SK-N-SH treated with all-trans-retinoic acid at 6 μM for 48 hours (cell line): ENCODE results near the gene FGGY.

Source experiments
- ATAC-seq: fragments of 200-7000 bp; cut with Tn5 transposase; 3 replicates; pipeline ENCODE4 v1.9.1; 2020; ENCODE audit warnings: mild to moderate bottlenecking, moderate library complexity
- CSDC2 ChIP-seq: fragments of 250-450 bp; sonication (Bioruptor Pico); IDR thresholded peaks from 2 replicates; pipeline ENCODE4 v1.5.0; 2020; ENCODE audit warnings: mild to moderate bottlenecking, moderate library complexity
- ESRRG ChIP-seq: fragments of 250-450 bp; sonication (Bioruptor Pico); IDR thresholded peaks from 2 replicates; pipeline ENCODE4 v1.6.1; 2021; ENCODE audit warnings: mild to moderate bottlenecking
- GLIS3 ChIP-seq: fragments of 250-450 bp; sonication (Bioruptor Pico); IDR thresholded peaks from 2 replicates; pipeline ENCODE4 v1.5.0; 2020; ENCODE audit warnings: mild to moderate bottlenecking, moderate library complexity
- ISL1 ChIP-seq: fragments of 250-450 bp; sonication (Bioruptor Pico); IDR thresholded peaks from 2 replicates; pipeline ENCODE4 v2.1.2; 2022; ENCODE audit warnings: mild to moderate bottlenecking, moderate library complexity
- PPARA ChIP-seq: fragments of 250-450 bp; sonication (Bioruptor Pico); IDR thresholded peaks from 2 replicates; pipeline ENCODE4 v1.5.0; 2020; ENCODE audit warnings: mild to moderate bottlenecking, borderline replicate concordance
- RARB ChIP-seq: fragments of 250-450 bp; sonication (Bioruptor Pico); IDR thresholded peaks from 2 replicates; pipeline ENCODE4 v1.8.0; 2021; ENCODE audit warnings: mild to moderate bottlenecking, moderate library complexity
- SNAI2 ChIP-seq: fragments of 250-450 bp; sonication (Bioruptor Pico); IDR thresholded peaks from 2 replicates; pipeline ENCODE4 v1.5.0; 2020; ENCODE audit warnings: mild to moderate bottlenecking, moderate library complexity
- TCF4 ChIP-seq: fragments of 250-450 bp; sonication (Bioruptor Pico); IDR thresholded peaks from 2 replicates; pipeline ENCODE4 v1.8.0; 2021; ENCODE audit warnings: mild to moderate bottlenecking, moderate library complexity, borderline replicate concordance
- TOX ChIP-seq: fragments of 250-450 bp; sonication (Bioruptor Pico); IDR thresholded peaks from 2 replicates; pipeline ENCODE4 v1.8.0; 2021; ENCODE audit warnings: mild to moderate bottlenecking, moderate library complexity, borderline replicate concordance
- ZC3H10 ChIP-seq: fragments of 250-450 bp; sonication (Bioruptor Pico); IDR thresholded peaks from 2 replicates; pipeline ENCODE4 v1.5.1; 2021; ENCODE audit warnings: mild to moderate bottlenecking, moderate library complexity
- ZFP3 ChIP-seq: fragments of 250-450 bp; sonication (Bioruptor Pico); IDR thresholded peaks from 2 replicates; pipeline ENCODE4 v1.5.0; 2020; ENCODE audit warnings: mild to moderate bottlenecking, moderate library complexity
- ZFP30 ChIP-seq: fragments of 450-650 bp; formaldehyde crosslinking; IDR thresholded peaks from 2 replicates; pipeline ENCODE4 v1.5.0; 2022; ENCODE audit warnings: mild to moderate bottlenecking, moderate library complexity
- ZNF565 ChIP-seq: fragments of 450-650 bp; formaldehyde crosslinking; conservative IDR thresholded peaks from 2 replicates; pipeline ENCODE4 v1.5.0; 2020; ENCODE audit warnings: low read depth, mild to moderate bottlenecking, moderate library complexity
- ZNF8 ChIP-seq: fragments of 450-650 bp; formaldehyde crosslinking; IDR thresholded peaks from 2 replicates; pipeline ENCODE4 v1.5.0; 2020; ENCODE audit warnings: mild to moderate bottlenecking, moderate library complexity
- TF ChIP-seq, protein P1 (sequence below): fragments of 250-450 bp; sonication (Bioruptor Pico); IDR thresholded peaks from 2 replicates; pipeline ENCODE4 v1.5.1; 2020; ENCODE audit warnings: low read depth, mild to moderate bottlenecking, moderate library complexity
- TF ChIP-seq, protein P2 (sequence below): fragments of 250-450 bp; sonication (Bioruptor Pico); IDR thresholded peaks from 2 replicates; pipeline ENCODE4 v1.5.1; 2021; ENCODE audit warnings: mild to moderate bottlenecking, moderate library complexity
- TF ChIP-seq, protein P3 (sequence below): fragments of 250-450 bp; sonication (Bioruptor Pico); IDR thresholded peaks from 2 replicates; pipeline ENCODE4 v1.5.0; 2020; ENCODE audit warnings: mild to moderate bottlenecking, moderate library complexity
- TF ChIP-seq, protein P4 (sequence below): fragments of 250-450 bp; sonication (Bioruptor Pico); IDR thresholded peaks from 2 replicates; pipeline ENCODE4 v1.8.0; 2021; ENCODE audit warnings: low read depth, mild to moderate bottlenecking, moderate library complexity, borderline replicate concordance
- TF ChIP-seq, protein P5 (sequence below): fragments of 250-450 bp; sonication (Bioruptor Pico); IDR thresholded peaks from 2 replicates; pipeline ENCODE4 v1.8.0; 2020; ENCODE audit warnings: mild to moderate bottlenecking, moderate library complexity, borderline replicate concordance

The FGGY gene

DNA sequence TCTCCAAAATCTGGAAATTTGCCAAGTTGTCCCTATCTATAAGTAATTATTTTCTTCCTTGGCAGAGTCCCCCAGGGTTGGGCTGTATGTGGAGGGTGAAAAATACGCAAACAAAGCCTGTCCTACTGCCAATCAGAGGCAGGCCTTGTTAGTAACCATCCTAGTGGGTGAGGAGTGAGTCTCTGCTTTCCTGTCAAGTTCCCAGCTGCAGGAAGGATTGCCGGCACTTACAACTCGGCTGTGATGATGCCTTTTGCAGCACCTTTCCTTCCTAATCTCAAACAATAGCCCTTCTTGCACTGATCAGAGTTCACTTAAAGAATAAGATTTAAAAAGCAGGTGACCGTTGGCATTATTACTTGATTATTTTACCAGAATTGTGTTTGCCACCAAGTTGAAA, 31.3 kb upstream of the FGGY start:
- TF ChIP-seq RARB: no peak
- TF ChIP-seq ZNF8 (CRISPR knock-in tag): no peak
- TF ChIP-seq, protein P1, sequence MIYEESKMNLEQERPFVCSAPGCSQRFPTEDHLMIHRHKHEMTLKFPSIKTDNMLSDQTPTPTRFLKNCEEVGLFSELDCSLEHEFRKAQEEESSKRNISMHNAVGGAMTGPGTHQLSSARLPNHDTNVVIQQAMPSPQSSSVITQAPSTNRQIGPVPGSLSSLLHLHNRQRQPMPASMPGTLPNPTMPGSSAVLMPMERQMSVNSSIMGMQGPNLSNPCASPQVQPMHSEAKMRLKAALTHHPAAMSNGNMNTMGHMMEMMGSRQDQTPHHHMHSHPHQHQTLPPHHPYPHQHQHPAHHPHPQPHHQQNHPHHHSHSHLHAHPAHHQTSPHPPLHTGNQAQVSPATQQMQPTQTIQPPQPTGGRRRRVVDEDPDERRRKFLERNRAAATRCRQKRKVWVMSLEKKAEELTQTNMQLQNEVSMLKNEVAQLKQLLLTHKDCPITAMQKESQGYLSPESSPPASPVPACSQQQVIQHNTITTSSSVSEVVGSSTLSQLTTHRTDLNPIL (CRISPR knock-in tag): no peak
- TF ChIP-seq, protein P2, sequence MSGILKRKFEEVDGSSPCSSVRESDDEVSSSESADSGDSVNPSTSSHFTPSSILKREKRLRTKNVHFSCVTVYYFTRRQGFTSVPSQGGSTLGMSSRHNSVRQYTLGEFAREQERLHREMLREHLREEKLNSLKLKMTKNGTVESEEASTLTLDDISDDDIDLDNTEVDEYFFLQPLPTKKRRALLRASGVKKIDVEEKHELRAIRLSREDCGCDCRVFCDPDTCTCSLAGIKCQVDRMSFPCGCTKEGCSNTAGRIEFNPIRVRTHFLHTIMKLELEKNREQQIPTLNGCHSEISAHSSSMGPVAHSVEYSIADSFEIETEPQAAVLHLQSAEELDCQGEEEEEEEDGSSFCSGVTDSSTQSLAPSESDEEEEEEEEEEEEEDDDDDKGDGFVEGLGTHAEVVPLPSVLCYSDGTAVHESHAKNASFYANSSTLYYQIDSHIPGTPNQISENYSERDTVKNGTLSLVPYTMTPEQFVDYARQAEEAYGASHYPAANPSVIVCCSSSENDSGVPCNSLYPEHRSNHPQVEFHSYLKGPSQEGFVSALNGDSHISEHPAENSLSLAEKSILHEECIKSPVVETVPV (CRISPR knock-in tag): no peak
- TF ChIP-seq, protein P3, sequence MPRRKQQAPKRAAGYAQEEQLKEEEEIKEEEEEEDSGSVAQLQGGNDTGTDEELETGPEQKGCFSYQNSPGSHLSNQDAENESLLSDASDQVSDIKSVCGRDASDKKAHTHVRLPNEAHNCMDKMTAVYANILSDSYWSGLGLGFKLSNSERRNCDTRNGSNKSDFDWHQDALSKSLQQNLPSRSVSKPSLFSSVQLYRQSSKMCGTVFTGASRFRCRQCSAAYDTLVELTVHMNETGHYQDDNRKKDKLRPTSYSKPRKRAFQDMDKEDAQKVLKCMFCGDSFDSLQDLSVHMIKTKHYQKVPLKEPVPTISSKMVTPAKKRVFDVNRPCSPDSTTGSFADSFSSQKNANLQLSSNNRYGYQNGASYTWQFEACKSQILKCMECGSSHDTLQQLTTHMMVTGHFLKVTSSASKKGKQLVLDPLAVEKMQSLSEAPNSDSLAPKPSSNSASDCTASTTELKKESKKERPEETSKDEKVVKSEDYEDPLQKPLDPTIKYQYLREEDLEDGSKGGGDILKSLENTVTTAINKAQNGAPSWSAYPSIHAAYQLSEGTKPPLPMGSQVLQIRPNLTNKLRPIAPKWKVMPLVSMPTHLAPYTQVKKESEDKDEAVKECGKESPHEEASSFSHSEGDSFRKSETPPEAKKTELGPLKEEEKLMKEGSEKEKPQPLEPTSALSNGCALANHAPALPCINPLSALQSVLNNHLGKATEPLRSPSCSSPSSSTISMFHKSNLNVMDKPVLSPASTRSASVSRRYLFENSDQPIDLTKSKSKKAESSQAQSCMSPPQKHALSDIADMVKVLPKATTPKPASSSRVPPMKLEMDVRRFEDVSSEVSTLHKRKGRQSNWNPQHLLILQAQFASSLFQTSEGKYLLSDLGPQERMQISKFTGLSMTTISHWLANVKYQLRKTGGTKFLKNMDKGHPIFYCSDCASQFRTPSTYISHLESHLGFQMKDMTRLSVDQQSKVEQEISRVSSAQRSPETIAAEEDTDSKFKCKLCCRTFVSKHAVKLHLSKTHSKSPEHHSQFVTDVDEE (CRISPR knock-in tag): no peak
- no peak for TF ChIP-seq TOX (CRISPR knock-in tag)
- TF ChIP-seq, all 23 proteins: peak for 0

DNA sequence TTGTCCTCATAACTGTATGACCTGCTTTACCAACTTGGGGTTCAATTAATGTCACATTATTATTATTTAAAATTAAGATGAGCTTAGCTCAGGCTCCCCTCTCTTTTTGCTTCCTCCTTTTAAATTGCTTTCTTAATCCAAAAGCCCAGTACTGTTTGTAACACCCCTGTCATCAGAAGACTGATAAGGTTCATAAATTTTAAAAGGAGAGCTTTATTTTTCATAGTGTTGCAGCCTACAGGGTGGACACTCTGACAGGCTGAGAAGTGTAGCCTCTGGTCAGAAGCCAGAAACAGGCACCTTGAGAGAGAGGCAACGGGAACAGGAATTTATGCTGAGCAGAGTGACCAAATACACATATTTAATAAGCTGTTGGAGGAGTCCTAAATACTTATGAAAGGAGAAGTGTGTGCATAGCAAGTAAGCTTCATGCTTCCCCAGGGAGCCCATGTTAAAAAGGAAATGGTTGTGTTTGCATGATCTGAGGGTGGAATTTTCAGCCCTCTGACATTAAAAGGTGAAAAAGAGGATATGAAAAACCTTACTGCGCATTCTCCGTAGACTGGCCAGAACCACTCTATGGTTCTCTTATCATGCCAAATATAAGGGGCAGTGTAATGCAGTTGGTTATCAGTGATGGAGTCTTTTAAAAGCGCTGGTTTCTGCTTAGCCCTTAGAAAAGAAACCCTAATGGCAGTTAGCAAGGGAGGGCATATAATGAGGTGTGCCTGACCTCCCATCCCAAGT, 30.5 kb upstream of the FGGY start:
- no peak for ATAC-seq
- TF ChIP-seq, protein P3 (CRISPR knock-in tag): no peak
- no peak for TF ChIP-seq SNAI2 (CRISPR knock-in tag)
- TF ChIP-seq CSDC2 (CRISPR knock-in tag): no peak
- TF ChIP-seq TCF4 (CRISPR knock-in tag): no peak
- TF ChIP-seq PPARA (CRISPR knock-in tag): no peak
- TF ChIP-seq ZNF8 (CRISPR knock-in tag): no peak
- TF ChIP-seq RARB: no peak

More for the DNA sequence above, 31.3 kb upstream of the FGGY start:
- no peak for ATAC-seq

DNA sequence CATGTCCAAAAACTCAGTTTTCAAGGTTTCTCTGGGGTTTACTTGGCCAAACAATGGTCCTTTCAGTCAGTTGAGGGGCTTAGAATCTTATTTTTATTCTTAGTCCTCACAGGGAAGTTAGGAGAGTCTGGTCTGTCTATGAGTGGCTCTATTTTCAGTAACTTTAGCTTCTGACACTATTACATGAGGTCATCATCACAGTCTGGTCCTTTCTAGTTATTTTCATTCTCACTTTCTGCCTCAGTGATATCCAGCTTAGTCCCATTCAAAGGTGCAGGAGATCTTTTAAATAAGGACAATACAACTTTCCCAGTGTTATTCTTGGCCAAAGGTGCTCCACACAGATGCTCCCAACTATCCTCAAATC, 30.0 kb upstream of the FGGY start:
- ATAC-seq: no peak
- TF ChIP-seq, protein P2 (CRISPR knock-in tag): no peak

DNA sequence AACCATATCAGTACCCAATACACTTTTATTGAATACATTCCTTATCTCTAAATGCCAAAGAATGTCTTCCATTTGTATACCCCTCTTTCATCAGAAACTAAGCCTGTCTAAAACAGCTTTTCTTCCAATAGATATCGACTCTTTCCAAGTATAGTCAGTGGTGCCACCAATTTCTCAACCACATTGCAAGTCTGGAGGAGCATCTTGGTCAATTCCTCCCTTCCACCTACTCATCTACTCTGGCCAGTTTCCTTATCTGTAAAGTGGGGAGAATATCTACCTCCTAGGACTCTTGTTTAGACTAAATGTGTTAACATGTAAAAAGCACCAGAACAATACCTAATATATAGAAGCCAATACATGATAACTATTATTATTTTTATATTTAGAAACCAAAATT, 28.5 kb upstream of the FGGY start:
- ATAC-seq: no peak
- no peak for TF ChIP-seq ZFP30 (CRISPR knock-in tag)
- TF ChIP-seq, protein P4, sequence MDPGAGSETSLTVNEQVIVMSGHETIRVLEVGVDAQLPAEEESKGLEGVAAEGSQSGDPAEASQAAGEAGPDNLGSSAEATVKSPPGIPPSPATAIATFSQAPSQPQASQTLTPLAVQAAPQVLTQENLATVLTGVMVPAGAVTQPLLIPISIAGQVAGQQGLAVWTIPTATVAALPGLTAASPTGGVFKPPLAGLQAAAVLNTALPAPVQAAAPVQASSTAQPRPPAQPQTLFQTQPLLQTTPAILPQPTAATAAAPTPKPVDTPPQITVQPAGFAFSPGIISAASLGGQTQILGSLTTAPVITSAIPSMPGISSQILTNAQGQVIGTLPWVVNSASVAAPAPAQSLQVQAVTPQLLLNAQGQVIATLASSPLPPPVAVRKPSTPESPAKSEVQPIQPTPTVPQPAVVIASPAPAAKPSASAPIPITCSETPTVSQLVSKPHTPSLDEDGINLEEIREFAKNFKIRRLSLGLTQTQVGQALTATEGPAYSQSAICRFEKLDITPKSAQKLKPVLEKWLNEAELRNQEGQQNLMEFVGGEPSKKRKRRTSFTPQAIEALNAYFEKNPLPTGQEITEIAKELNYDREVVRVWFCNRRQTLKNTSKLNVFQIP (CRISPR knock-in tag): no peak
- TF ChIP-seq GLIS3 (CRISPR knock-in tag): no peak
- no peak for TF ChIP-seq ISL1 (CRISPR knock-in tag)
- TF ChIP-seq, protein P2 (CRISPR knock-in tag): no peak
- TF ChIP-seq TCF4 (CRISPR knock-in tag): no peak
- no peak for TF ChIP-seq ZC3H10 (CRISPR knock-in tag)
- no peak for TF ChIP-seq CSDC2 (CRISPR knock-in tag)
- TF ChIP-seq ZNF8 (CRISPR knock-in tag): no peak
- TF ChIP-seq ZNF565: no peak
- TF ChIP-seq ESRRG: no peak
- TF ChIP-seq ZFP3 (CRISPR knock-in tag): no peak
- no peak for TF ChIP-seq TOX (CRISPR knock-in tag)
- TF ChIP-seq, protein P5, sequence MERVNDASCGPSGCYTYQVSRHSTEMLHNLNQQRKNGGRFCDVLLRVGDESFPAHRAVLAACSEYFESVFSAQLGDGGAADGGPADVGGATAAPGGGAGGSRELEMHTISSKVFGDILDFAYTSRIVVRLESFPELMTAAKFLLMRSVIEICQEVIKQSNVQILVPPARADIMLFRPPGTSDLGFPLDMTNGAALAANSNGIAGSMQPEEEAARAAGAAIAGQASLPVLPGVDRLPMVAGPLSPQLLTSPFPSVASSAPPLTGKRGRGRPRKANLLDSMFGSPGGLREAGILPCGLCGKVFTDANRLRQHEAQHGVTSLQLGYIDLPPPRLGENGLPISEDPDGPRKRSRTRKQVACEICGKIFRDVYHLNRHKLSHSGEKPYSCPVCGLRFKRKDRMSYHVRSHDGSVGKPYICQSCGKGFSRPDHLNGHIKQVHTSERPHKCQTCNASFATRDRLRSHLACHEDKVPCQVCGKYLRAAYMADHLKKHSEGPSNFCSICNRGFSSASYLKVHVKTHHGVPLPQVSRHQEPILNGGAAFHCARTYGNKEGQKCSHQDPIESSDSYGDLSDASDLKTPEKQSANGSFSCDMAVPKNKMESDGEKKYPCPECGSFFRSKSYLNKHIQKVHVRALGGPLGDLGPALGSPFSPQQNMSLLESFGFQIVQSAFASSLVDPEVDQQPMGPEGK: no peak
